Measurements from ENCODE around the gene PICALM.
"Not testable (repeated sequence)": the region's sequence is repeated elsewhere in the genome, so short reads cannot be mapped to it uniquely, and the experiment has no call there.

PICALM gene

DNA sequence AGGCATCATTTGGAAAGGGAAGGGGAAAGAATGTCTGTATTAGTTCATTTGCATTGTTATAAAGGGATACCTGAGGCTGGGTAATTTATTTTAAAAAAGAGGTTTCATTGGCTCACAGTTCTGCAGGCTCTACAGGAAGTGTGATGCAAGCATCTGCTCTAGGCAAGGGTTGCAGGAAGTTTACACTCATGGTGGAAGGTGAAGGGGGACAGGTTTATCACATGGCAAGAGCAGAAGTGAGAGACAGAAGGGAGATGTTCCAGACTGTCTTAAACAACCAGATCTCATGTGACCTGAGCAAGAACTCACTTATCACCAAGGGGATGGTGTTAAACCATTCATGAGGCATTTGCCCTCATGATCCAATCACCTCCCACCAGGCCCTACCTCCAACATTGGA is 123.1 kb downstream of the PICALM start:
- DNase-seq (ENCODE audit: extremely low read depth in 1 of 2, low read depth in 1 of 2): no peak

DNA sequence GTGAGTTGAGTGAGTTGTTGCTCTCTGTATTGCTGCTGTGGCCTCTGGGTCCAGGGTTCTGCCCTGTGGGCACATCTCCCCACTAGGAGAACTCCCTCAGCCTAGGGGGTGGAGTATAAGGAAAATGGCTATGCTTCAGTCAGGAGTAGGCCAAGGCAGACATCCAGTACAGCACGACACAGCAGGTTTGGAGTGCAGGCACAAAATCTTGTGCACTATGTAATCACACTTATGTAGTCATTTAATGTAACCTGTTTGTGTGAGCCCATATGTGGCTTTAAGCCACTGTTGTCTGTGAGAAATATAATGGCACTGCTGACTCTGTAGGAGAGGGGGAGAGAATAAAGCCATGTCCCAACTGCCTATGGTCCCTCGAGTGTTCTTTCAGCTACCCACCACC is 123.6 kb downstream of the PICALM start:
- DNase-seq (ENCODE audit: extremely low read depth in 1 of 2, low read depth in 1 of 2): no peak

DNA sequence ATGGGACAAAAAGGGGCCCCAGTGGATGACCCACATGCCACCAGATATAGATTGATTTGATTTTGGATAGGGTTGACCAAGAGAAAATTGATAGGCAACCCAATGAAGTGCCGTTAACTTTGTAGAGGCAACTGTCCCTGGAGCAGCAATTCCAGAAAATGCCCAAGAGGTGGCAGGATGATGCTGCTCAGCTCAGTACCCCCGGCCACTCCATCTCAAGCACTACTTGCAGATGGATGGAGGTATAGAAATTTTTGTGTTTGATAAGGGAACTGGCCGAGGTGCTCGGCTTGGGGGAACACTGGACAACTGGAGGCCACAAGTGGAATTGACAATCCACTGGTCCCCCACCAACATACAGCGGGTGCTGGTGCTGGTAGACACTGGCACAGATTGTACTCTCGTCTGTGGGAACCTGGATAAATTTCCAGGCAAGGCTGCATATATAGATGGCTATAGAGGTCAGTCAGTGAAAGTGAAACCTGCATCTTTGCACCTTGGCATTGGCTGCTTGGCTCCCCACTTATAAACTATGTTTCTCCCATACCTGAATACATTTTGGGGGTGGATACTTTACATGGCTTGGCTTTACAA is 127.4 kb downstream of the PICALM start:
- no peak for DNase-seq (ENCODE audit: extremely low read depth in 1 of 2, low read depth in 1 of 2)

DNA sequence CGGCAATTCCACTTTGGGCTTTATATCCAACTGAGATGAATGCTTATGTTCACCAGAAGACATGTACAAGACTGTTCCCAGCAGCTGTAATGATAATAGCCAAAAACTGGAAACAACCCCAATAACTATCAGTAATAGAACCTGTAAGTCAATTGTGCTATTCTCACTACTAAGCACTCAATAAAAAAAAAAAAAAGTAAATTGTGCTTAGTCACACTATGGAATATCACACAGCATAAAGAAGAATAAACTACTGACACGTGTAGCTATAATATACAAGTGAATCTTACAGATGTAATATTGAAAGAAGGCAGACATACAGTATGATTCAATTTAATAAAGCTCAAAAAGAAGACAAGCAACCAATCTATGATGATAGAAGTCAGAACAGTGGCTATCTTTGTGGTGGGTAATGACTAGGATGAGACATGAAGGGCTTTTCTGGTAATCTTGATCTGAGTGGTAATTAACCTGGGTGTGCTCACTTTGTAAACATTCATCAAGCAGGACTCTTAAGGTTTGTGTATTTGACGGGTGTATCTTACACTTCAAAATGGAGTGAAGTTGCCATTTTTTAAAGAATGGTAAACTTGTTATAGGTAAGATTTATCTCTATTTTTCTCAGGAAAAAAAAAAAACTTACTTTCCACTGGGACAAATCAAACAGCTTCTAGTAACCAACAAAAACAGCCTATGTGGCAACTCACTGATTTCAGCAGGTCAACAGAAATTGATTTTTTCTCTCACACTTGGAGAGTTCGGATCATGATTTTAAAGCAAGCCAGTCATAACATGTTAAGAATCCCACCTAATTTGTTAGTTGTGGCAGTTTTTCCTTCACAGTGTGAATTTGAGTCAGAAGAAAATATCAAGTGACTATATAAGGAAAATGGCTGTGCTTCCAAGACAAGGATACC is 129.5 kb downstream of the PICALM start:
- no peak for DNase-seq (ENCODE audit: extremely low read depth in 1 of 2, low read depth in 1 of 2)

DNA sequence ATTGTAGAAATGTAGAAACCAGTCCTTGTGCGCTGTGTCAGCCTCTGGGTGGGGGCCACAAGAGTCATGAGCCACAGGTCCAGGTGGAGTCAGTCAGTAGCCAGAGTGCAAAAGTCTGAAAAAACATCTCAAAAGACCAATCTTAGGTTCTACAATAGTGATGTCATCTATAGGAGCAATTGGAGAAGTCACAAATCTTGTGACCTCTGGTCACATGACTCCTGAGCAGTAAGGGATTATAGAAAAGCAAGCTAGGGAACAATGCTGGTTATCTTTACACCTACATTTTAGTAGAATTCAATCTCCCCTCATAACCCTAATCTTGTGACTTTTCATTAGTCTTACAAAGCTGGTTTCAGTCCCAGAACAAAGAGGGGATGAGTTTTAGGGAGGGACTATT is 131.0 kb downstream of the PICALM start:
- no peak for DNase-seq (ENCODE audit: extremely low read depth in 1 of 2, low read depth in 1 of 2)

DNA sequence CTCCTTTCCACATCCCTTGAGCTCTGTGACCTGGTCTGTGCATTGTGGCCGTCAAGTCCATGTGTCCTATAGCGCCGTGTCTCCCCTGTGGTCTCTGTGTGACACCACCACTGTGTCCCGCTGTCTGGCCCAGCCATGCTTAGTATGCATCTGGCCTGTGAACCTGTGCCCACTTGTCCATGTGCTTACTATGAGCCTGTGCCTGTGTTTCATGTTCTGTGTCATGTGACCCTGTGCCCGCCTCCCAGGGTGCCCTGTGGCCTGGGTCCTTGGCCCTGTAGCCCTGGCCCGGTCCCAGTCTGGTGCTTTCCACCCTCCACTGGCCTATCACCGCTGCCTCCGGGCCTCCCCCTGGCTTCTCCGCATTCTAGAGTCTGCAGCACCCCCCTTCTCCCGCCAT is 133.1 kb downstream of the PICALM start:
- no peak for DNase-seq (ENCODE audit: extremely low read depth in 1 of 2, low read depth in 1 of 2)

DNA sequence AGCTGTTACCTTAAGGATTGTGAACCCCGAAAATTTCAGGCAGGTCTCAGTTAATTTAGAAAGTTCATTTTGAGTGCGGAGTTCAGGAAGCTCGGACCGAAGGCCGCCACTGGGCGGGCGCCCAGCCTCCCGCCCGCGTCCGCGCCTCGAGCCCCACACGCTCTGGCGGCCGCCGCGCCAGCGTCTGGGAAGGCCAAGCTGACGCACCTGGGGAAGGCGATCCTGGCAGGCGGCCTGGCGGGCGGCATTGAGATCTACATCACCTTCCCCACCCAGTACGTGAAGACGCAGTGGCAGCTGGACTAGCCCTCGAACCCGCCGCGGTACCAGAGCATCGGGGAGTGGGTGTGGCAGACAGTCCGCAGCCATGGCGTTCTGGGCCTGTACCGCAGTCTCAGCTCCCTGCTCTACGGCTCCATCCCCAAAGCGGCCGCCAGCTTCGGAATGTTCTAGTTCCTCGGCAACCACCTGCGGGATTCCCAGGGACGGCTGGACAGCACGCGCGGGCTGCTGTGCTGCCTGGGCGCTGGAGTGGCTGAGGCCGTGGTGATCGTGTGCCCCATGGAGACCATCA is 134.2 kb downstream of the PICALM start:
- DNase-seq (ENCODE audit: extremely low read depth in 1 of 2, low read depth in 1 of 2): no peak

DNA sequence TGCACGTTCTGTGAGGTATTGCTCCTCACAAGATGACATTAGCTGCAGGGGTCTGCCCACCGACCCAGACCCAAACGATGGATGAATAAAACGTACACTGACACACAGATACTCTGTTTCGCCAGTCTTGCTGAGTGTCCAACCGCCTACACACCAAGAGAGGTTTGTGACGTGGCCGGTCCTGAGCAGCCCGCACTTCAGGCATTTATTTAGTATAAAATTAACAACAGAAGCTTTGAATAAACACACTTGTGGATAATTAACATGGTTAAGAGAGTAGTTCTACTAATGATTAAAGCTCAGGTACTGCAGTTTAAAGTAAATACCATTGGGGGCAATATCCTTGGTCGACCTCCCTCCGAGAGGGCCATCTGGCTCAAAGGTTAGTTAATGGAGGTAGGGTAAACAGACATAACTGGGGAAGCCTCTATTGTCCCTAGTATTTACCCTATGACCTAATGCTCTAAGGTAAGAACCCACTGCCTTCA is 138.0 kb downstream of the PICALM start:
- no peak for DNase-seq (ENCODE audit: extremely low read depth in 1 of 2, low read depth in 1 of 2)

DNA sequence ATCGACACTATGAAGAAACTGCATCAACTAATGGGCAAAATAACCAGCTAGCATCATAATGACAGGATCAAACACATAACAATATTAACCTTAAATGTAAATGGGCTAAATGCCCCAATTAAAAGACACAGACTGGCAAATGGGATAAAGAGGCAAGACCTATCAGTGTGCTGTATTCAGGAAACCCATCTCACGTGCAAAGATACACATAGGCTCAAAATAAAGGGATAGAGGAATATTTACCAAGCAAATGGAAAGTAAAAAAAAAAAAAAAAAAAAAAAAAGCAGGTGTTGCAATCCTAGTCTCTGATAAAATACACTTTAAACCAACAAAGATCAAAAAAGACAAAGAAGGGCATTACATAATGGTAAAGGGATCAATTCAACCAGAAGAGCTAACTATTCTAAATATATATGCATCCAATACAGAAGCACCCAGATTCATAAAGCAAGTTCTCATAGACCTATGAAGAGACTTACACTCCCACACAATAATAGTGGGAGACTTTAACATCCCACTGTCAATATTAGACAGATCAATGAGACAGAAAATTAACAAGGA is 142.2 kb downstream of the PICALM start:
- not testable (repeated sequence) for DNase-seq (ENCODE audit: extremely low read depth in 1 of 2, low read depth in 1 of 2)

DNA sequence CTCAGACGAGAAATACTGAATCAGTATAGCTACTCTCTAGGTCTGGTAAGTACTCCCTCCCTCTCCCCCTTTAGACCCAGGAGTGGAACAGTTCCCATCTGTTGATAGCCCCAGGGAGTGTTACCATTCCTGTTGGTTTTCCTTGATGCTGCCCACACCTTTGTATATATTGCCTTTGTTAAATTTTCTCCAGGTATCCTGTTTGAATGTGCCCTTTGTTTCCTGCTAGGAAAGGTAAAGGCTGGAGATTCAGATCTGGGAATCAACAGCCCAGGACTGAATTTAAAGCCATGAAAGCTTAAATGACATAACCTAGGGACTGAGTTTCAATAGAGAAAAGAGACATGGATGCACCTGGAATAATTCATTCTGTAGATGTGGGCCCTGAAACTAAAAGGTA is 145.4 kb downstream of the PICALM start:
- DNase-seq (ENCODE audit: extremely low read depth in 1 of 2, low read depth in 1 of 2): no peak

DNA sequence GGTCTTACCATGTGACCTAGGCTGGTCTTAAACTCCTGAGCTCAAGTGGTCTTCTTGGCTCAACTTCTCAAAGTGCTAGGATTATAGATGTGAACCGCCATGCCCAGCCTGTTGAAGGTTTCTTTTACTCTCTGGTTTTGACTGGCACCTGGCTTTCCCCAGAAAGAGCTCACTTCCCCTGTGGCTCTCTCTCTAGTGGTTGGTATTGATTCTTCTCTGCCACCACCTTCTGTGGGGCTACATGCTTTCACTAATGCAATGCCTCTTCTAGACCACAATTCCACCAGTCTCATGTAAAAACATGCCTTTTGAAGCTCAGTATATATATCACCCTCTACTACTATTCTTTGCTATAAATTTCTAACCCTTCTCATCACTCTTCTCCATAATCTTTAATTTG is 146.5 kb downstream of the PICALM start:
- no peak for DNase-seq (ENCODE audit: extremely low read depth in 1 of 2, low read depth in 1 of 2)

DNA sequence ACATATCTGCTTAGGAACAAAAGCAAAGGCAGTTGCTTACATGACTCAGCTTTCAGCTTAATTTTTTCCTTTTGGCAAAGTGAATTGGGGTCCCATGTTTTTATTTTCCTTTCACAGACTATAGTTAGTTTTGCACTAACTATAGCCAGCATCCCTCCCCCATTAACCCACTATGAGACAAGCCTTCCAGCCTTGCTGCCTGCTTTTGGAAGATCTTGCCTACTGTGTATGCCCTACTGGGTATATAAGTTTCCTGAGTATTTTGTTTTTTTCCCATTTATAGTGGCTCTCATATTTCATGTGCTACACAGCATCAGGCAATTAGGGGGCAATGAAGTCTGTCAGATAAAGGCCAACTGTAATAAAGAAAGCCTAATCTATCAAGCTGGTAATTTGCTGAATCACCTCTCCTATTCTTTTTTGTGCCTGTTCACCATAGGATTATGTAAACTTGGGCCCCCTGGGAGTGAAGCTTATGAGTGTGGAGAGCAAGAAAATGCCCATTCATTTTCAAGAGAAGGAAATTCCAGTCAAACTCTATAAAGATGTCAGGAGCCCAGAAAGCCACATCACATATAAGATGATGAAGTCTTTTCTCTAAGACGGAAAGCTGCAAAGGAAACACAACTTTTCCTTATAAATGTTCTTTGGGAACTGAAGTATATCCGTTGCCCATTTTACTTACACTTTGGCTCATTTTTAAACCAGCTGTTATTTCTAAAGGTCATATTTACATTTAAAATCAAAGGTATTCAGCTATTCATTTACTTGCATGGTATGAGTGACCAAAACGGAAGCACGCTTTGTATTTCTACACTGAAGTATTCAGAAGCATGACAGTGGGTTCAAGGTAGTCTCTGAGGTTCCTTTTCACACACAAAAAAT is 149.7 kb downstream of the PICALM start:
- no peak for DNase-seq (ENCODE audit: extremely low read depth in 1 of 2, low read depth in 1 of 2)

DNA sequence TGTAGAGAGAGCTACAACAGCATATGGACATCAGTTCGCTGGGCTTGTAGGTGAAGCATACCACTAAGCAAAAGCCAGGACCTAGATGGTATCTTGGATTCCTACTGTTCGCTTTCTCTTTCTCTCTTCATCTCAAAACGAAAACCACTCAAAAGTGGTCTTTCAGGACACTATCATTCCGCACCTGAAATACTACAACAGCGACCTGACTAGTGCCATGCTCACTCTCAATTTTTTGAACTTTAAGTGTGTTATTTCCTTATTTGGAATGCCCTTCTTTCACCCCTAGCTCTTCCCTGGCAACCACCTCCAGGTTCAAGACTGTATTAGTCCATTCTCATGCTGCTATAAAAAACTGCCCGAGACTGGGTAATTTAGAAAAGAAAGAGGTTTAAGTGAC is 154.5 kb downstream of the PICALM start:
- no peak for DNase-seq (ENCODE audit: extremely low read depth in 1 of 2, low read depth in 1 of 2)

DNA sequence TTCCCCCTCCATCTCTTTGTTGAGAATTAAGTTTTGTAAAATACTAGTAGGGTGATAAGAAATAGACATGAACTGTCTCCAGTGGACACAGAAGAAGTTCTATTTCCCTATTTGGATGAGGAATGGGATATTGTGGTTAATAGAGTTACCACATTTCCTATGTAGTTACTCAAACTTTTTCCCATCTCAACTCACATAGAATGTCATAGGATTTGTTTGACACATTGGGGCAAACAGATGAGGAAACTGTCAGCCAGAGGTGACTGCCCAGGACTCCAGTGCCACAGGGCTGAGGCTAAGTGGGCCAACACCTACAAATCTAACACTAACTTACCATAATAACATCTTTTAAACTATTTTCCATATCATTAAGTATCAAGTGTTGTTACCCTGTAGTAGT is 155.4 kb downstream of the PICALM start:
- no peak for DNase-seq (ENCODE audit: extremely low read depth in 1 of 2, low read depth in 1 of 2)

DNA sequence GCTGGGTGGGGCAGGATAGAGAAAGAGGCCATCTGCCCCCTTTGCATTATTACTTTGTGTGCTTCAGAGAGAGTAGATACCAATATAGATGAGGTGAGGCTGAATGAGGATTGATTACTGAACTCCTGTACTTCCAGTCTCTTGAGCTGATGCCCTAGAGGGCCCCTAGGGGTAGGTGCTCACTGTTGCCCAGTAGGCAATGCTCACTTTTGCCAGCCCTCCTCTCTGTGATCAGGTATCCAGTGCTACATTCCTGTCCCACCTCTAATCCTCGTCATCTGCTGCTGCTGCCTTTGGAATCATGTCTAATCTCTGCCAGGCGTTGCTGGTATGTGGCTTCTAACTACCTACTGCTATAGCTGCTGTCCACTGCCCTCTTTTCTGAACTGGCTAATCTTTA is 156.5 kb downstream of the PICALM start:
- no peak for DNase-seq (ENCODE audit: extremely low read depth in 1 of 2, low read depth in 1 of 2)

Data from activated CD8-positive, alpha-beta memory T cell treated with anti-CD3 and anti-CD28 coated beads for 1 hour (primary cell).